T-helper 1 cell treated with Interleukin-12 subunit alpha and Interleukin-12 subunit beta and Interleukin-4 antibody, amounts not matched to agents 30 μg/mL and 1 μg/mL, for 36 hours (primary cell): ENCODE data around the gene CFAP99.

ENCODE experiments used
- H3K27ac Mint-ChIP-seq: one replicate; pipeline ENCODE4 v1.8.0; 2021; ENCODE audit warnings: mild to moderate bottlenecking, mixed read lengths
- H3K27me3 Mint-ChIP-seq: one replicate; pipeline ENCODE4 v1.8.0; 2021; ENCODE audit warnings: low read depth, mixed read lengths
- H3K36me3 Mint-ChIP-seq: one replicate; pipeline ENCODE4 v1.8.0; 2021; ENCODE audit warnings: low read depth, mixed read lengths
- H3K4me1 Mint-ChIP-seq: one replicate; pipeline ENCODE4 v1.8.0; 2021; ENCODE audit warnings: low read depth, mixed read lengths
- H3K4me3 Mint-ChIP-seq: one replicate; pipeline ENCODE4 v1.8.0; 2021; ENCODE audit warnings: mild to moderate bottlenecking, moderate library complexity, mixed read lengths
- H3K9me3 Mint-ChIP-seq: one replicate; pipeline ENCODE4 v1.8.0; 2021; ENCODE audit warnings: mixed read lengths

Gene CFAP99

DNA sequence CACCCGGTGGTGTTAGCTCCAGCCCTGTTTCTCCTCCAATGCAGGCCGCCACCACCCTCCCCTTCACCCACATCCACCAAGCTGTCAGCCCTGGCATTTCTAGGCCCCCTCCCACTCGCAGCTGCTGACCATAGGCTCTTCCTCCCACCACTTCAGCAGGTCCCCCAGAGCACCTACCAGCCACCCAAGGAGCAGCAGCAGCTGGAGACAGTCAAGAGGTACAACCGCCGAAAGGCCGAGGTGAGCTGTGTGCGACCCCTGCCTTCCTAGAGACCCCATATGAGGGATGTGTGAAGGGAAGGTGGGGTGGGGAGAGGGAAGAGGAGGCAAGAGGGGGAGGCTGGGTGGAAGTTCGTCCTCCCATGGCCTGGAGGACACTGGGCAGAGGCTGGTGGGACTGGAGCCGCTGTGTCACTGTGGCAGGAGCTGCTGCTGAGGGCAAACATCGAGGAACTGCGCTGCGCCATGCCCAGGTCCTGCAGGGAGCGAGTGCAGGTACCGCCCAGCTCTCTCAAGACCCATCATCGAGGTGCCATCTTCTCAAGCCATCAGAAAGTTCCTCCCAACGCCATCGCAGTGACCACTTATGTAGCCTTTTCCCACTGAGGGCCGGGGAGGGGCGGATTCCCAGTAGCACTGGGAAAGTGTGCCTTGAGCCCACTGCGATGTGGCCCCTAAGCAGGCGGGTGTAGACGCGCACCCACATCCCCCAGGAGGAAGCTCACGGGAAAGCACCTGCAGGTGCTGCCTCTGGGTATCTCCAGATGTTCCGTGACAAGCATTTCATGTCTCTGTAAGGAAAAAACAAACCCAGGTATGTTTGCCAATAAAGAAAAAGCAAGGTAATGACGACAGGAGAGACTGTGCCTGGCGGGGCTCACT lies 31.0 kb downstream of the CFAP99 start:
- Mint-ChIP-seq H3K27me3 (no peaks in the 10 kb centered on the region), H3K4me3 (no peak overlapping the region), H3K9me3 (no peaks in the 10 kb centered on the region), H3K36me3 (no peaks in the 10 kb centered on the region), H3K4me1 (no peaks in the 10 kb centered on the region), H3K27ac (no peak overlapping the region)

DNA sequence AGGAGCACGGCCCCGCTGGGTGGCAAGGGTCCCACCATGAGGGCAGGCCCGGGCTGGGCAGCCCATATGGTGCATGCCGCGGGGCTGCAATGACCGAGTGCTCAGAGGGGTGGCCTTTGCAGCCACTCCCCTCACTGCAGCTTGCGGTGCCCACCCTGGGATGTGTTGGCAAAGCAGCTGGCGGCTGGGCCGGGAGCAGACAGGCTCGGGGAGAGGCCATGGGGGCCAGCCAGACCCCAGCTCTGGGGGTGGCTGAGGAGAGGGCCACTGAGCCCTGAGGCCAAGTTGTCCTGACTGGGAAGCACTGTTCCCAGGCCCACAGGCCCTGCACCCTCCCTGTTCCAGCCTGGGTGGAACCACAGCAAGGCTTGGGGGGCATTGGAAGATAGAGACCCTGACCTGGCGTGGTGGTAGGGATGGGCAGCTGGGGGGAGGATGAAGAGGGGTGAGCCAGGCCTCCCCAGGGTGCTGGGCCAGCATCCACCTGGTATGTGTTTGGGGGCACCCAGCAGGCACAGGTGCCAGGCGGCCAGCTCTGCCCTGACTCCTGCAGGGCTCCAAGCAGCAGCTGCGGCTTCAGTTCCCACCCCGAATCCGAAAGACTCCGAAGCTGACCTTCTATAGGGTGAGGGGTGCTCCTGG lies 31.8 kb downstream of the CFAP99 start:
- Mint-ChIP-seq H3K4me1 (no peaks in the 10 kb centered on the region), H3K36me3 (no peaks in the 10 kb centered on the region), H3K27ac (no peak overlapping the region), H3K27me3 (no peaks in the 10 kb centered on the region), H3K9me3 (no peaks in the 10 kb centered on the region), H3K4me3 (no peak overlapping the region)

DNA sequence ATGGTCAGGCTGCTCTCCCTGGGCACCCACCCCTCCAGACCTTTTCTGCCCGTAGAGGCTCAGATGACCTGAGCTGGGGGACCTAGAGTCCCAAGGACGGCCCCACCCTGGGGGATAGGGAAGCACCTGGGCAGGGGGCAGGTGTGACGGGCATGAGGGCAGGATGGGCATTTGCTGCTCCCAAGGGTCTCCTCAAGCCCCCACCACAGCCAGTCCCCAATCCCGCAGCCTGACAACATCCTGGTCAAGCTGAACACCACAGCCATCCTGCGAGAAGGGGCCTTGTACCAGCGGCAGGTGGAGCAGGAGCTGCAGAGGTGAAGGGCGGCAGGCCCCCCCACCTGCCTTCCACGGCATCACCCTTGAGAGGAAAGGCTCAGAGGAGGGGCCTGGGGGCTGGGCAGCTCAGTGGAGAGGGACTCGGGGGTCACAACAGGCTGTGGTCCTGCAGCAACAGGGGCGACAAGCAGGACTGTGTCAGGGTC lies 32.3 kb downstream of the CFAP99 start:
- Mint-ChIP-seq H3K27me3 (no peaks in the 10 kb centered on the region), H3K9me3 (no peaks in the 10 kb centered on the region), H3K36me3 (no peaks in the 10 kb centered on the region), H3K4me3 (no peak overlapping the region), H3K27ac (no peak overlapping the region), H3K4me1 (no peaks in the 10 kb centered on the region)

DNA sequence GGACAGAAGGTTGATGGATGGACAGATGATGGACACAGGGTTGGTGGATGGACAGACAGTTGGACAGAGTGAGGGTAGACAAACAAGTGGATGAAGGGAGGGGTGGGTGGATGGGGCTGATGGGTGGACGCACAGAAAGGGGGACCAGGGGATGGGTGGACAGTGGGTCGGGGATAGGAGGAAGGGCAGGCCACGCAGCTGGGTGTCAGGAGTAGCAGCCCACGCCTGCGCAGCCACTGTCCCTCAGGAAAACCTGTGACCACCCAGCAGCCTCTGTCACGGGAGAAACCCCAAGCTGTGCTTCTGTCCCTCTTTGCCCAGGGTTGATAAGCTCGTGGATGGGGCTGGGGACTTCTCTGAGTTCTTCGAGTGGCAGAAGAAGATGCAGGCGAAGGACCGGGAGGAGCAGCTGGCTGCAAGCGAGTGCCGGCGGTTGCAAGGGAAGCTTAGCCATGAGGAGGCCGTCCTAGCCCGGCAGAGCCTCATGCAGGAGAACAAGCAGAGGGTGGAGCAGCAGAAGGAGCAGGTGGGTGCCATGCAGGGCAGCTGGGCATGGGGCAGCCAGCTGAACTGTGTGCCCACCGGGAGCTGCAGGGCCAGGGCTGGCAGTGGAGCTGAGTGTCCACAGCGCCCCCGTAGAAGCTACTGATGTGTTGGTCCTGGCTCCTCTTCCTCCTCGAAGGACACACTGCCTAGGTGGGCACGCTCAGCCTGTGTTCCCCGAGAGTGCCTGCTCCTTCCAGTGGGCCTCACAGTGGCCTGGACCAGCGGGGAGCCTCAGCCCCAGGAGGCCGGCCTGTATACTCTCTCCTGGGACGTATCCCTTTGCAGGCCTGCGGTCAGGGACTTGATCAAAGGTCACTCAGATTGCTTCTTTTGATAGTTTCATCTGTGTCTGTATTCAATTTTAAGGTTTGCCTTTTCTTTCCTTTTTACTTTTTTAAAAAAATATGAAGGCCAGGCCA lies 33.3 kb downstream of the CFAP99 start:
- H3K36me3 Mint-ChIP-seq, result no peaks in the 10 kb centered on the region
- no peaks in the 10 kb centered on the region for H3K27me3 Mint-ChIP-seq
- H3K9me3 Mint-ChIP-seq, result no peaks in the 10 kb centered on the region
- H3K4me1 Mint-ChIP-seq, result no peaks in the 10 kb centered on the region
- no peak overlapping the region for H3K27ac Mint-ChIP-seq
- H3K4me3 Mint-ChIP-seq, result no peak overlapping the region

DNA sequence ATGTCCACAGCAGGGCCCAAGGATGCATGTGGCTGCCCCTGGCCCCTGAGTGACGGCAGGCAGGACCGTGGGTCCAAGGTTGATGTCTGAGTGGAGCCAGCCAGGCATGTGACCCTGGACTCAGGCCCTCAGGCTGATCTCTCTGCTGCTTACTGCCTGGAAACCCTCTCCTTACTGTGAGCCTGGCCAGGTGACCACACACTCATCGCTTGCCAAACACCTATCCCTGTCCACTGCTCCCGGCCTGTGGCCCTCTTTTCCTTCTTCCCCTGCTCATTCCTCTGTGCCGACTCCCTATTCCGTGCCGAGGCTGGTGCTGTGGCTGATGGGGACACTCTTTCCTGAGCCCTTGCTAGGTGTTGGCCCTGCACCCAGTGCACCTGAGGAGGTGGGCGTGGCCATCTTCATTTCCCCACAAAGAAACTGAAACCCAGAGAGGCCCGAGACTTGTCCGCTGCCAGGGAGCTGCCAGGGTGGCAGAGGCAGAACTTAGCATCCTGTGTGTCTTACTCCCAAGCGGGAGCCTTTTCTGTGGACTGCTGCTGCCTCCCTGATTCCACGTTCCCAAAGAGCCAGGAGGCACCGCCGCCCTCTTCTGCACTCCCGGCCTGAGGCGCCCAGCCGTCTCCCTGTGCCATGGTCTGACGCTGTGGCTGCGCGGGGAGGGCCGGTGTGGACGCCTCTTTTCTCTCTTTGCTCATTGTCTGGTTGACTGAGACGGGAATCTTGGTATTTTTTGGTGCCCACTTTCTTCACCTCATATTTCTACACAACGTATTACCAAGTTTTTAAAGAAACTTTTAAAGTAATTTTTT lies 38.9 kb downstream of the CFAP99 start:
- Mint-ChIP-seq H3K36me3 (peaks cover 2% of the 10 kb centered on the region), H3K27me3 (peaks cover 27% of the 10 kb centered on the region), H3K4me3 (no peak overlapping the region), H3K27ac (no peak overlapping the region), H3K9me3 (no peaks in the 10 kb centered on the region), H3K4me1 (peaks cover 8% of the 10 kb centered on the region)

DNA sequence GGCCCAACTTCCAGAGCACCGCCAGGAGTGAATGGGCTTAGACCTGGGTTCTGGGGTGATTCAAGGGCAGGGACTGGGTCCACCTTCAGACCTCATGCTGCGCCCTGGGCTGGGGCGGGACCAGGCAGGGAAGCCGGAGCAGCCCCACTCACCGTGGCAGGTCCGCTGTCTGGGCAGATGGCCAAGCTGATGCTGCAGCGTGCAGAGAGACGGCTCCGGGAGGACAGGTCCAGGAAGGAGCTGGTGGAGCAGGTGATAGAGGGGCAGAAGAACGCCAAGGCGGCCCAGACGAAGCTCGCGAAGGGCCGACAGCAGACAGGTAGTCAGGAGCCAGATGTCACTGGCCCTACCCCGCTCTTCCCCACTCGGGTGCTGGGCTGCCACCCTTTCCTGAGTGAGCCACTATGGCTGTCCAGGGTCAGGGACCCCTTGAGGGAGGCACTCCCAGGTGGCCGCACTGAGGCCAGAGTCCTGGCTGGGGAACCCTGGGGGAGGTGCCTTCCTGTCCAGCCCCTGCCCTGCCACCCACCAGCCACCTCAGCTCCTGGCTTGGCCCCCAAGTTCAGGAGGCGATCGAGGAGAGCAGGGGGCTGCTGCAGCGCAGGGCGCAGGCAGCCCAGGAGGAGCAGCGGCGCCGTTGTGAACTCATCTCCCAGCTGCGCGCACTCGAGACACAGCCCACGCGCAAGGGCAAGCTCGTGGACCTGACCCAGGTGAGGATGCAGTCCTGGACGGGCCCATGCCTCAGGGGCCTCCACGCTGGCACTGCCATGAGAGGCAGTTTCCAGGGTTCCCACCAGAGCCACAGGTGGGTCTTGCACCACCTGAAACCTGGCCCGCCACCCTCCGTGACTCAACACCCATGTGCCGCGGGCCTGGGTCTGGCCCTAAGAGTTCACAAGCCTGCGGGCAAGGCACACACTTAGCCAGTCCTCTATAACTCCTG lies 40.1 kb downstream of the CFAP99 start:
- peaks cover 11% of the 10 kb centered on the region for H3K4me1 Mint-ChIP-seq
- H3K9me3 Mint-ChIP-seq, result no peaks in the 10 kb centered on the region
- peaks cover 2% of the 10 kb centered on the region for H3K36me3 Mint-ChIP-seq
- H3K27me3 Mint-ChIP-seq, result peaks cover 36% of the 10 kb centered on the region
- H3K4me3 Mint-ChIP-seq, result no peak overlapping the region
- H3K27ac Mint-ChIP-seq, result no peak overlapping the region

DNA sequence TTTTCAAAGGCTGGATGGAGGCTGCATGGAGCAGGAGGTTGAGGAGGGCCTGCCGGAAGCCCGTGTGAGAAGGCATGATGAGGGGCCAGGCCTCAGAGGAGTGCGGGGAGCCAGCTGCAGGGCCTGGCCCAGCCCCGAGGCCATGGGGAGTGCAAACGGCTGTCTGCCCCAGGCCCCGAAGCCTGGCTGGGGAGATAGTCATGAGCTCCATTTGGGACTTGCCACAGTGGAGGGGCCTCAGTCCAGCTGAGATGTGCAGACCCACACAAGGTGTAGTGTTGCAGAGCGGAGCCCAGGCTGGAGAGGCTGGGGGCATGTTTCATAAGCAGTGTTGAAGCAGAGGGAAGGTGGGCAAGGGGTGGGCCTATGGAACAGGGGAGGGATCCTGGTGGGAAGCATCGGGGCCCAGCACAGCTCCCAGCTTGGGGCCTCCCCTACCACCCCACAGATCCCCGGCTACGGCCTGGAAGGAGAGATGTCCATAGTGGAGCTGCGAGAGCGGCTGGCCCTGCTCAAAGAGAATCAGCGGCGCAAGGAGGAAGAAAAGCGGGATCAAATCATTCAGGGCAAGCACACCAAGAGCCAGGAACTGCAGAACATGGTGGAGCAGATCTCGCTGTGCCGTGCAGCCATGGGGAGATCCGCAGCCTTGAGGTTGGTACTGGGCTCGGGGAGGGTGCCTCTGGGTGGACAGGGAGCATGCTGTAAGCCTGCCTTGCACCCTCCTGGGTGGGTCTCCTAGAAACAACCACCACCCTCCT lies 41.0 kb downstream of the CFAP99 start:
- H3K27me3 Mint-ChIP-seq, result peaks cover 36% of the 10 kb centered on the region
- no peaks in the 10 kb centered on the region for H3K9me3 Mint-ChIP-seq
- peaks cover 2% of the 10 kb centered on the region for H3K36me3 Mint-ChIP-seq
- H3K4me1 Mint-ChIP-seq, result peaks cover 11% of the 10 kb centered on the region
- no peak overlapping the region for H3K27ac Mint-ChIP-seq
- H3K4me3 Mint-ChIP-seq, result no peak overlapping the region

DNA sequence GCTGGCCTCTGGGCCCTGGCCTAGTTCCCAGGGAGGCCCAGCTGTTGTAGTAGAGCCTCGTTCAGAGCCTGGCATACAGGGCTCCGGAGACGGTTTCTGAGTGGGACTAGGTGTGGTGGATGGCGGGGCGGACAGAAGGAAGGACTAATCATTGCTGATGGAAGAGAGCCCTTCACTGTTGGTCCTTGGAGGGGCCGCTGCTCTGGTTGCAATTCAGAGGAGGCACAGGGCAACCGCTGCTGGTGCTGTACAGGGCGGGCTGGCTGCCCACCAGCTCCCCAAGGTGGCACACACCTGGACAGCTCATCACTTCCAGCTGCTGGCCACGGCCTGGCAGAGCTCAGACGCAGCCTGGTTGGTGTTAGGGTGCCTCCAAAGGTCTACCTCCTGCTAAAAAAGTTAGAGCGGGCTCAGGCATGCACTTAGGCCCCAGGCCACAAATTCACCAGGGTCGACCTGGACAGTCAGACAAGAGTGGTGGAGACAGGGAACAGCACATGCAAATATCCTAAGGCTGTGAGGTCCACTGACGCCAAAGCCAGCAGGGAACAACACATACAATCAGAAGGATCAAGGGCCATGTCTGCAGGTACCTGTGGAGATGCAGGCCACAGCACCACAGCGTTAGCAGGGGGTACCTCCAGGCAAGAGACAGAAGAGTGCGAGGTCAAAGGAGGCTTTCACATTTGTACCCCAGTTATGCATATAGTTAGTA lies 42.6 kb downstream of the CFAP99 start:
- H3K27ac Mint-ChIP-seq, result peak overlapping the region; percentile 36
- peak overlapping the region; percentile 71 for H3K4me3 Mint-ChIP-seq
- peaks cover 2% of the 10 kb centered on the region for H3K36me3 Mint-ChIP-seq
- H3K4me1 Mint-ChIP-seq, result peaks cover 11% of the 10 kb centered on the region
- peaks cover 36% of the 10 kb centered on the region for H3K27me3 Mint-ChIP-seq
- no peaks in the 10 kb centered on the region for H3K9me3 Mint-ChIP-seq

DNA sequence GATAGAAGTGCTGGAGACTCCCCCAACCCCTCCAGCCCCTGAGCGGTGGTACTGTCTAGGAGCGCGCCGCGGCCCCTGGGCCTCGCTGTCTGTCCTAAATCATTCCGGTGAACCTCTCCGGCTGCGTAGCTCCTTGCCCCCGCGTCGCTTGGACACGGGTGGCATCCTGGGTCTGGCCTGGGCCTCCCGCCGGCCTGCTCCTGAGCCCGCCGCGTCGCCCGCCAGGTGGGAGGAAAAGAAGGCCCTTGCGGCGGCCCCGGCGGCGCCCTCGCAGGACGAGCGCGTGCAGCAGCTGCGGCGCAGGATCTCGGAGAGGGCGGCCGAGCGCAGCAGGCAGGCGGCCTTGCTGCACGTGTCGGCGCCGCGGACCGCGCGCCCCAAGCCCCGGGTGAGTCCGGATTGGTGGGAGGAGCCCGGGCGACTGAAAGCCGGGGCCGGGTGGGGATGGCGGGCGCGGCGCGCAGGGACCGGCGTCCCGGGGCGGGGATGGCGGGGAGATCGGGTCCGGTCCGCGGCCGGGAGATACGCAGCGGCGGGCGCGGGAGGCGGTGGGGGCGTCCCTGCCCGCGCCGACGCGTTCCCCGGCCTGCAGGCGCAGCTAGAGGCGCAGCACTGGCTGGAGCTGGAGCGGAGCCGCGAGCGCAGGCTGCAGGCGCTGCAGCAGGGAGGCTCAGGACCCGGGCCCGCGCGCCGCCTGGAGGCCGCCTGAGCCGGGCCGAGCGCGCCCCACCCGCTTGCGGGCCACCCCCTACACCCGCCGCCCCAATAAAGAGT lies 43.6 kb downstream of the CFAP99 start:
- peaks cover 2% of the 10 kb centered on the region for H3K36me3 Mint-ChIP-seq
- H3K4me1 Mint-ChIP-seq, result peaks cover 14% of the 10 kb centered on the region
- H3K4me3 Mint-ChIP-seq, result peak overlapping the region; percentile 71
- no peak overlapping the region for H3K27ac Mint-ChIP-seq
- no peaks in the 10 kb centered on the region for H3K9me3 Mint-ChIP-seq
- H3K27me3 Mint-ChIP-seq, result peaks cover 36% of the 10 kb centered on the region

DNA sequence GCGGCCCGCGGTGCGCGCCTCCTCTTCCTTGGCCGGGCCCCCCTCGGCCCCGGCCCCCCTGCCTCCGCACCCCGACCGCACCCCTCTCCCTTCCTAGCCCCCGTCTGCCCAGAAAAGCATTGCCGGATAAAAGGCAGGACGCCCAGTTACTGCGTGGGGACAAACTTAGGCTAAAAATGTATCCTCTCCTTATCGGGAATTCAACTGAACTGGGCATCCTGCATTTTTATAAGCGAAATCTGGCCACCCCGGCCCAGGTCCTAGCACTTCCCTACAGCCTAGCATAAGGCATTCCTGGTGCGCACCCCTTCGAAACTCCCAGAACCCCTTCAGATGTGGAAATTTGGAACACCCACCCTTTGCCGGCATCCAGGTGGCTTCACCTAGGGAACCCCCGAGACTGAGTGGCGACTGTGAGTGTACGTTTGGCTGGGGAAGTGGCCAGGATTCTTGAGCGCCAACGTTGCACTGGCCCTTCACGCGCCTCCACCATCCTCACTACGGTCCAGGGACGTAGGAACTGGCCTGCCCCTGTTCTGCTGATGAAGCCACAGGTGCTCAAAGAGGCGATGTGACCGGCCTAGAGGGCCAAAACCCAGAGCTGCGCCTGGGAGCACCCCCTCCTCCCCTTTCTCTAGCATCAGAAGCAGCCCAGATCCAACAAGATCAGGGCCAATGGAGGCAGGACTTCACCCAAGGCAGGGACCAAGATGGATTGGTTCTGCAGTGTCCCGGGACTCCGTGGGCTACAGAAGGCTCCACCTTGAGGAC lies 44.4 kb downstream of the CFAP99 start:
- Mint-ChIP-seq H3K27ac (no peak overlapping the region), H3K4me3 (peak overlapping the region; percentile 54), H3K27me3 (peaks cover 33% of the 10 kb centered on the region), H3K9me3 (no peaks in the 10 kb centered on the region), H3K4me1 (peaks cover 17% of the 10 kb centered on the region), H3K36me3 (peaks cover 2% of the 10 kb centered on the region)

DNA sequence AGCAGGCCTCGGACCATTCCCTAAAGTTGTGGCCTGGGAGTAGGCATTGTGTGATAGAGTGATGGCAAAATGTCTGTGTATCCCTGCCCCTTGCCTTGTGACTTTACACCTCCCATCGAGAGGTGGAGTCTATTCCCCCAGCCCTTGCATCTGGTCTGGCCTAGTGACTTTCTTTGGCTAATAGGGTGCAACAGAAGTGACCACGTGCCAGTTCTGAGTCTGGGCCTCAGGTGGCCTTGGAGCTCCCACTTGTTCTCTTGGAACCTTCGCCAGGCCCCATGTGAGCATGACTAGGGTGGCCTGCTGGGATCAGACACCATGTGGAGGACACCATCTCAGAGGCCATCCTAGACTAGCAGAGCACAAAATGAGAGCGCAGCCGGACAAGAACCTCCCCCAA lies 46.3 kb downstream of the CFAP99 start:
- H3K9me3 Mint-ChIP-seq, result no peaks in the 10 kb centered on the region
- no peak overlapping the region for H3K27ac Mint-ChIP-seq
- no peak overlapping the region for H3K4me3 Mint-ChIP-seq
- peaks cover 9% of the 10 kb centered on the region for H3K36me3 Mint-ChIP-seq
- peaks cover 21% of the 10 kb centered on the region for H3K4me1 Mint-ChIP-seq
- peaks cover 25% of the 10 kb centered on the region for H3K27me3 Mint-ChIP-seq
